Esophagus squamous epithelium (tissue), 4 donors: ENCODE measurements around the gene WFDC5.

Experiments used
- POLR2A ChIP-seq, 4 donors: fragments of 450-650 bp; IDR thresholded peaks; one replicate each; pipeline ENCODE4 v1.6.1; 2017; ENCODE audit warnings: antibody characterized with exemption in 4 of 4, mild to moderate bottlenecking in 4 of 4, moderate library complexity in 3 of 4
- TF ChIP-seq, protein P1 (sequence below), 6 experiments: fragments of 450-650 bp in 4 of 6; fragments of 200-600 bp in 2 of 6; sonication (generic) in 2 of 6; IDR thresholded peaks; one replicate each; pipeline ENCODE4 v1.5.1; 2016 to 2019; ENCODE audit warnings: antibody characterized with exemption in 6 of 6, mild to moderate bottlenecking in 4 of 6, moderate library complexity in 4 of 6

DNA sequence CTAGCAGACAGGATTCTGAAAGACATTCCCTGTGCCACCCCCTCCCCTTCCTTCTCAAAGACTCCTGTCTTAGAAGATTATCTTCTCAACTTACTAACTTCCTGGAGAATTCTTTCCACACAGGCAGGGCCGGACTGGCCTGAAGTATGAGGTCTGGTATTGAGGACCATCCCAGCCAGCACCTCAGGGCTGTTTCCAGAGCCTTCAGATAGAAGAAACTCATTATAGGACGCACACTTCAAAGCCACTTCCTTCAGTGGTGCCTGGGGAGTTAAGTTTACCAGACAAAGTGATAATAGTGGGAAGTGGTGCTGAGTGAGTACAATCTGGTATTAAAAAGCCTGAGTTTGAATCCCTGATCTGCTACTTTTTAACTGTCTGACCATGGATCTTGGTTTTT is 29.7 kb downstream of the WFDC5 start:
- TF ChIP-seq, protein P1, sequence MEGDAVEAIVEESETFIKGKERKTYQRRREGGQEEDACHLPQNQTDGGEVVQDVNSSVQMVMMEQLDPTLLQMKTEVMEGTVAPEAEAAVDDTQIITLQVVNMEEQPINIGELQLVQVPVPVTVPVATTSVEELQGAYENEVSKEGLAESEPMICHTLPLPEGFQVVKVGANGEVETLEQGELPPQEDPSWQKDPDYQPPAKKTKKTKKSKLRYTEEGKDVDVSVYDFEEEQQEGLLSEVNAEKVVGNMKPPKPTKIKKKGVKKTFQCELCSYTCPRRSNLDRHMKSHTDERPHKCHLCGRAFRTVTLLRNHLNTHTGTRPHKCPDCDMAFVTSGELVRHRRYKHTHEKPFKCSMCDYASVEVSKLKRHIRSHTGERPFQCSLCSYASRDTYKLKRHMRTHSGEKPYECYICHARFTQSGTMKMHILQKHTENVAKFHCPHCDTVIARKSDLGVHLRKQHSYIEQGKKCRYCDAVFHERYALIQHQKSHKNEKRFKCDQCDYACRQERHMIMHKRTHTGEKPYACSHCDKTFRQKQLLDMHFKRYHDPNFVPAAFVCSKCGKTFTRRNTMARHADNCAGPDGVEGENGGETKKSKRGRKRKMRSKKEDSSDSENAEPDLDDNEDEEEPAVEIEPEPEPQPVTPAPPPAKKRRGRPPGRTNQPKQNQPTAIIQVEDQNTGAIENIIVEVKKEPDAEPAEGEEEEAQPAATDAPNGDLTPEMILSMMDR (IDR thresholded peaks at IDR 0.05): no peak
- TF ChIP-seq POLR2A (IDR thresholded peaks at IDR 0.05): no peak
